ENCODE data around the gene KCNH8.
A peak's percentile ranks its signal among the peaks of the same experiment; 100 is the strongest.

KCNH8 gene

GRCh38 chr3:19124752-19125151 is 23.6 kb upstream of the KCNH8 start:
- H3K79me2 ChIP-seq (ENCODE audit: control insufficient read depth, low read length): no peaks in the 10 kb centered on the region
- H3K9me3 ChIP-seq (ENCODE audit: control insufficient read depth, insufficient read depth, low read length): no peaks in the 10 kb centered on the region
- no peaks in the 10 kb centered on the region for H3K9me2 ChIP-seq (replicated peaks; ENCODE audit: control insufficient read depth, low read length)
- no peak overlapping the region for H3K27ac ChIP-seq (ENCODE audit: low read depth, low read length)
- no peaks in the 10 kb centered on the region for H3K36me3 ChIP-seq (ENCODE audit: control insufficient read depth, low read length)
- H3K4me1 ChIP-seq (ENCODE audit: control insufficient read depth, low read length): no peaks in the 10 kb centered on the region
- H3F3A ChIP-seq (ENCODE audit: control insufficient read depth, insufficient read depth): no peaks in the 10 kb centered on the region
- no peaks in the 10 kb centered on the region for H3K27me3 ChIP-seq (ENCODE audit: control insufficient read depth, low read length)
- TF ChIP-seq CTCF (IDR thresholded peaks at IDR 0.05; ENCODE audit: low read depth, low read length, poor library complexity, severe bottlenecking) (no peak), EZH2phosphoT487 (IDR thresholded peaks at IDR 0.05; ENCODE audit: borderline replicate concordance, low read length) (no peak)
- no peak overlapping the region for H3K4me3 ChIP-seq (ENCODE audit: low read length)
- H4K20me1 ChIP-seq (ENCODE audit: control insufficient read depth, insufficient read depth, low read depth, low read length): no peaks in the 10 kb centered on the region
- no peak overlapping the region for H3K4me2 ChIP-seq (ENCODE audit: low read length)

GRCh38 chr3:19139863-19140262 is 8.4 kb upstream of the KCNH8 start:
- no peaks in the 10 kb centered on the region for H4K20me1 ChIP-seq (ENCODE audit: control insufficient read depth, insufficient read depth, low read depth, low read length)
- H3K9me2 ChIP-seq (replicated peaks; ENCODE audit: control insufficient read depth, low read length): no peaks in the 10 kb centered on the region
- H3K27ac ChIP-seq (ENCODE audit: low read depth, low read length): no peak overlapping the region
- H3K4me3 ChIP-seq (ENCODE audit: low read length): no peak overlapping the region
- H3K9me3 ChIP-seq (ENCODE audit: control insufficient read depth, insufficient read depth, low read length): no peaks in the 10 kb centered on the region
- TF ChIP-seq EZH2phosphoT487 (IDR thresholded peaks at IDR 0.05; ENCODE audit: borderline replicate concordance, low read length) (no peak), CTCF (IDR thresholded peaks at IDR 0.05; ENCODE audit: low read depth, low read length, poor library complexity, severe bottlenecking) (no peak)
- no peaks in the 10 kb centered on the region for H3K36me3 ChIP-seq (ENCODE audit: control insufficient read depth, low read length)
- 0 out of 2 replicates have a peak, but pooled peaks cover under 1% of the 10 kb centered on the region for H3K4me1 ChIP-seq (ENCODE audit: control insufficient read depth, low read length)
- no peak overlapping the region for H3K4me2 ChIP-seq (ENCODE audit: low read length)
- peaks cover 3% of the 10 kb centered on the region for H3K27me3 ChIP-seq (ENCODE audit: control insufficient read depth, low read length)
- no peaks in the 10 kb centered on the region for H3F3A ChIP-seq (ENCODE audit: control insufficient read depth, insufficient read depth)
- H3K79me2 ChIP-seq (ENCODE audit: control insufficient read depth, low read length): no peaks in the 10 kb centered on the region

GRCh38 chr3:19146685-19147650 is 1.3 kb upstream of the KCNH8 start:
- no peaks in the 10 kb centered on the region for H3K9me3 ChIP-seq (ENCODE audit: control insufficient read depth, insufficient read depth, low read length)
- peaks cover 33% of the 10 kb centered on the region for H3K27me3 ChIP-seq (ENCODE audit: control insufficient read depth, low read length)
- no peaks in the 10 kb centered on the region for H3K79me2 ChIP-seq (ENCODE audit: control insufficient read depth, low read length)
- peaks cover 10% of the 10 kb centered on the region; the same call in 1 of the 2 replicates for H3F3A ChIP-seq (ENCODE audit: control insufficient read depth, insufficient read depth)
- H3K4me2 ChIP-seq (ENCODE audit: low read length): peak overlapping the region; percentile 97
- peaks cover 3% of the 10 kb centered on the region; the same call in 1 of the 2 replicates for H4K20me1 ChIP-seq (ENCODE audit: control insufficient read depth, insufficient read depth, low read depth, low read length)
- TF ChIP-seq EZH2phosphoT487 (IDR thresholded peaks at IDR 0.05; ENCODE audit: borderline replicate concordance, low read length) (no peak), CTCF (IDR thresholded peaks at IDR 0.05; ENCODE audit: low read depth, low read length, poor library complexity, severe bottlenecking) (peak; percentile 73)
- peak overlapping the region; percentile 89 for H3K4me3 ChIP-seq (ENCODE audit: low read length)
- no peaks in the 10 kb centered on the region for H3K36me3 ChIP-seq (ENCODE audit: control insufficient read depth, low read length)
- H3K9me2 ChIP-seq (replicated peaks; ENCODE audit: control insufficient read depth, low read length): no peaks in the 10 kb centered on the region
- peak overlapping the region; percentile 70 for H3K27ac ChIP-seq (ENCODE audit: low read depth, low read length)
- peaks cover 24% of the 10 kb centered on the region for H3K4me1 ChIP-seq (ENCODE audit: control insufficient read depth, low read length)

Measured in DOHH2 (cell line).